ENCODE results near the gene RALGAPA2.

The RALGAPA2 gene

GRCh38 chr20:20712474-20713243, at the start of gene RALGAPA2:
RALGAPA2 (minus strand) TSS chr20:20712644; CDS start chr20:20712480, 164 bp downstream.
- no peak for TF ChIP-seq CTCF (IDR thresholded peaks at IDR 0.05; ENCODE audit: borderline replicate concordance, insufficient read depth, low read depth, low read length)
- peak within 1 kb of the TSS; percentile 89 for H3K4me3 ChIP-seq (ENCODE audit: low read depth, low read length)

- no peak overlapping the region for H3K4me3 ChIP-seq (ENCODE audit: low read depth, low read length)
- no peak for TF ChIP-seq CTCF (IDR thresholded peaks at IDR 0.05; ENCODE audit: borderline replicate concordance, insufficient read depth, low read depth, low read length)
These were observed 48.9 kb upstream of the RALGAPA2 start for GRCh38 chr20:20761301-20761700.

- TF ChIP-seq CTCF (IDR thresholded peaks at IDR 0.05; ENCODE audit: borderline replicate concordance, insufficient read depth, low read depth, low read length) = no peak
- no peak overlapping the region for H3K4me3 ChIP-seq (ENCODE audit: low read depth, low read length)
These were observed 46.7 kb upstream of the RALGAPA2 start for GRCh38 chr20:20759132-20759531.

GRCh38 chr20:20755674-20756319, 43.4 kb upstream of the RALGAPA2 start:
- TF ChIP-seq CTCF (IDR thresholded peaks at IDR 0.05; ENCODE audit: borderline replicate concordance, insufficient read depth, low read depth, low read length) = no peak
- H3K4me3 ChIP-seq (ENCODE audit: low read depth, low read length) = no peak overlapping the region

- TF ChIP-seq CTCF (IDR thresholded peaks at IDR 0.05; ENCODE audit: borderline replicate concordance, insufficient read depth, low read depth, low read length) = no peak
- no peak overlapping the region for H3K4me3 ChIP-seq (ENCODE audit: low read depth, low read length)
These were observed 42.8 kb upstream of the RALGAPA2 start for GRCh38 chr20:20755231-20755630.

- no peak for TF ChIP-seq CTCF (IDR thresholded peaks at IDR 0.05; ENCODE audit: borderline replicate concordance, insufficient read depth, low read depth, low read length)
- H3K4me3 ChIP-seq (ENCODE audit: low read depth, low read length) = no peak overlapping the region
These were observed 42.3 kb upstream of the RALGAPA2 start for GRCh38 chr20:20754714-20755113.

GRCh38 chr20:20752712-20753111, 40.3 kb upstream of the RALGAPA2 start:
- TF ChIP-seq CTCF (IDR thresholded peaks at IDR 0.05; ENCODE audit: borderline replicate concordance, insufficient read depth, low read depth, low read length) = no peak
- H3K4me3 ChIP-seq (ENCODE audit: low read depth, low read length) = no peak overlapping the region
